ENCODE measurements around the gene PYGO1.
A peak's percentile ranks its signal among the peaks of the same experiment; 100 is the strongest.

Gene PYGO1, protein sequence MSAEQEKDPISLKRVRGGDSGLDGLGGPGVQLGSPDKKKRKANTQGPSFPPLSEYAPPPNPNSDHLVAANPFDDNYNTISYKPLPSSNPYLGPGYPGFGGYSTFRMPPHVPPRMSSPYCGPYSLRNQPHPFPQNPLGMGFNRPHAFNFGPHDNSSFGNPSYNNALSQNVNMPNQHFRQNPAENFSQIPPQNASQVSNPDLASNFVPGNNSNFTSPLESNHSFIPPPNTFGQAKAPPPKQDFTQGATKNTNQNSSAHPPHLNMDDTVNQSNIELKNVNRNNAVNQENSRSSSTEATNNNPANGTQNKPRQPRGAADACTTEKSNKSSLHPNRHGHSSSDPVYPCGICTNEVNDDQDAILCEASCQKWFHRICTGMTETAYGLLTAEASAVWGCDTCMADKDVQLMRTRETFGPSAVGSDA

DNA sequence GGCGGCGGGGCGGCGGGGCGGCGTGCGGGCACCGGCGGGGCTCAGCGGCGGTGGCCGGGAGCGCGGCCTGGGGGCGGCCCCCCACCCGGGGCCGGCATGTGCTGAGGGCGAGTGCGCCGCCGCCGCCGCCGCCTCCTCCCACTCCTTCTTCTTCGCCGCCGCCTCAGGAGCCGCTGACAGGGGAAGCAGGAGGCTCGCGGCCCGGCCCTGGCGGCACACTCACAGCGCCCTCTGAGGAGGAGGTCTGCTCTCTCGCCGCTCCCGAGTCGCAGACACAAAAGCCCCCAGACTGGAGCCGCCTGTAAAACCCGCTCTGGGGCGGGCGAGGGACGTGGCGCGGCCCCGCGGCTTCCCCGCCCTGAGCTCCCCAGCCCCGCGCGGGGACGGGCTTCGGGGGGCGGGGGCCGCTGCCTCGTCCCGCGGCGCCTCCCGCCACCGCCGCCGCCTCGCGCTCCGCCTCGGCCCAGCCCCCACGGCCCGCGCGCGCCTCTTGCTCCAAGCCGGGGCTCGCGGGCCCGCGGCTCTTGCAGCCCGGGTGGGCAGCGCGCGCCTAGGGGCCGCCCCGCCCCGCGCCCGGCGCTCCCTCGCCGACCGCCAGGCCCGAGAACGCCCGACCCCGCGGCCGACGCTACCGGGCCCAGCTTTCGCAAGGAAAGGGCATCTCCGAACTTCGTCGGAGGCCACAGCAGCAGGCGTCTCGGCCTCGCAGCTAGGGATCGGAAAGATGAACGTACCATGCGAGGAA, at the start of gene PYGO1:
PYGO1 (minus strand) TSS at position 276 of the 745 bp plus-strand sequence. CDS start 462 bp downstream, outside the sequence.
- H3K4me1 Mint-ChIP-seq: no peaks in the 10 kb centered on the region
- DNase-seq (peak; percentile 4), ATAC-seq (replicated peaks) (peak; percentile 78 to 84)
- no peak within 1 kb of the TSS for H3K27ac Mint-ChIP-seq
- peaks cover 0 to 3% of the 10 kb centered on the region in 2 donors for H3K9me3 Mint-ChIP-seq
- peaks cover 35% of the 10 kb centered on the region in 2 donors for H3K27me3 Mint-ChIP-seq
- peak within 1 kb of the TSS; percentile 62 to 79 for H3K4me3 Mint-ChIP-seq
- H3K36me3 Mint-ChIP-seq: no peaks in the 10 kb centered on the region

DNA sequence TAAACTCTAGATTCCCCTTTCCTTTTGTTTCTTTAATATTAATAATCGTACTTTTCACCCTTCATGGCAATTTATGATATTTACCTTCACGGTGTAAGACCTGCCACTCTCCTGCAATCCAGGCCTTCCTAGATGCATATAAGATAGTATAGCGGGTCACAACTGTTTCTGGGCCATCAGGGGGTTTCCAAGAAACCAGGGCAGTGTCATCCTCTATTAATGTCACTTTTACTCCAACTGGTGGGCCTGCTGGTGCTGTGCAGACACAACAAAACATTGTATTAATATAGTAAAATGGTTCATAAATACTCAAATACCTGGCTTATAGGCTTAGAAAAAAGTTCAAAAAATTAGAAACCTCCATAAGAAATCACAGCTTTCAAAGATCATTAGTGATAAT, 48.9 kb upstream of the PYGO1 start:
- ATAC-seq (replicated peaks): no peak

DNA sequence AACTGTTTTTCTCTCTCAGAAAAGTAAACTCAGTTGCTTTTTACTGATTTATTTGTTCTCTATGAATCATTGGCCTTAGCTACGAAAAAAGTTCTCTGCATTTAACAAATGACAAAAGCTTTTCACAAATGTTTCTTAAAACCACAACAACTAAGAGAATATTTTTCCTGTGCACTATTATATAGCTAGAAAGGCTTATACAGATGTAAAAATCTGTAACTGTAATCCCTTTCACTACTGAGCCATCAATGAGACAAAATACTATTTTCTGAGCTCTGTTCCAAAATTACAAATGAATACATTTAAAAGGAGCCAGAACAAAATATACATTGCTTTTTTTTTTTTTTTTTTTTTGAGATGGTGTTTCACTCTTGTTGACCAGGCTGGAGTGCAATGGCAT, 45.6 kb upstream of the PYGO1 start:
- Mint-ChIP-seq H3K36me3 (no peaks in the 10 kb centered on the region), H3K27me3 (peaks cover 0 to 10% of the 10 kb centered on the region in 2 donors), H3K9me3 (no peaks in the 10 kb centered on the region), H3K27ac (no peak overlapping the region), H3K4me1 (no peaks in the 10 kb centered on the region), H3K4me3 (no peak overlapping the region)
- DNase-seq (no peak), ATAC-seq (replicated peaks) (no peak)

More for the DNA sequence above, 48.9 kb upstream of the PYGO1 start:
- no peak for DNase-seq
- no peaks in the 10 kb centered on the region for H3K4me1 Mint-ChIP-seq
- no peak overlapping the region for H3K27ac Mint-ChIP-seq
- H3K36me3 Mint-ChIP-seq: no peaks in the 10 kb centered on the region
- no peaks in the 10 kb centered on the region for H3K9me3 Mint-ChIP-seq
- peaks cover 0 to 12% of the 10 kb centered on the region in 2 donors for H3K27me3 Mint-ChIP-seq
- H3K4me3 Mint-ChIP-seq: no peak overlapping the region

DNA sequence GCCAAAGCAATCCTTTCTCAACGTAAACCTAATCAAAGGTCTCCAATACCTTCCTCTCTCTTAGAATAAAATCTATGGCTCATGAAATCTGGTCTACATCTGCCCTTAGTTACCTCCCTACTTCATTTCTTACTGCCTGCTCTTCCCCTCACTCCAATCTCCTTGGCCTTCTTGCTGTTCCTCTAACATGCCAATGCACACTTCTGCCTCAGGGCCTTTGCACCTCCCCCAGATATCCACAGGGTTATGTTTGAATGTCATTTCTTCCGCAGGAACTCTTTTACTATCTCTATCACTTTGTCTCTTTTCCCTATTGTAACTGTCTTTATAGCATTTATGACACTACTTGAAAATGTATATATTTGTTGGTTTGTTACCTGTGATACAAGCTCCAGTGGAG, 44.3 kb upstream of the PYGO1 start:
- peaks cover 0 to 2% of the 10 kb centered on the region in 2 donors for H3K4me1 Mint-ChIP-seq

DNA sequence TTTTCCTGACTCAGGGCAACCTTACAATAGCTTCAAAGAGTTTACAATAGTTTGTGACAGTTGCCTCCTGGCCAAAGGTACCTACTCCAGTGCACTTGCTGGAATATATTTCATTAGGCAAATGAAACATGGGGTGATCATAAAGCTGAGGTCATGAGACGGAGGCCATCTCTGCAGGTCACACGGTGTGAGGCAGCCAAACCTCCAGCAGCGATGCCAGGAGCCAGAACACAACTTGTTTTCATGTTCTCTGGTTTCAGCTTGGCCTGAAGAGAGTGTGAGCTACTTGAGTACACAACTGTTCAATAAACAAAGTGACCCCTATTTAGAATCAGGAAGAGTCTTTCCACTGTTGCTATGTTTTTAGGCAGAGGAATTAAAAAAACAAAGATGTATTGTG, 42.7 kb upstream of the PYGO1 start:
- DNase-seq: no peak
- no peak for ATAC-seq (replicated peaks)
- Mint-ChIP-seq H3K4me3 (no peak overlapping the region), H3K27ac (no peak overlapping the region), H3K36me3 (no peaks in the 10 kb centered on the region), H3K27me3 (peaks cover 0 to 10% of the 10 kb centered on the region in 2 donors), H3K4me1 (peaks cover 0 to 2% of the 10 kb centered on the region in 2 donors), H3K9me3 (no peaks in the 10 kb centered on the region)

More for the DNA sequence above, 44.3 kb upstream of the PYGO1 start:
- Mint-ChIP-seq H3K36me3 (no peaks in the 10 kb centered on the region), H3K27ac (no peak overlapping the region), H3K9me3 (no peaks in the 10 kb centered on the region), H3K4me3 (no peak overlapping the region), H3K27me3 (peaks cover 0 to 10% of the 10 kb centered on the region in 2 donors)
- ATAC-seq (replicated peaks) (no peak), DNase-seq (no peak)

DNA sequence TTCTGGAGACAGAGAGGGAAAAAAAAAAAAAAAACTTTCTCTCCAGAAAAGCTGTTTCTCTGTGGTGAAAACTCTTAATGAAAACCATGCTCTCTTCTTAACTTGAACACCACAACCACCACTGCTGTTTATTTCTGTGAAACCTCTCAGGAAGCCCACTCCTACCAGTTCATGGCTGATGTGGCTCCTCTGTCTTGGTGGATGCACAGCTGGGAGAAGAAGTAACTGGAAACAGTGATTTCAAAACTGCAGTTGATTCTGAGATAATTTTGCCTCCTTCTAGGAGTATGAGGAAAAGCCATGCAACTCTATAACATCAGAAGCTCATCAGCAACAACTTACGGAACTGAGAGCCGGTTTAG, 40.2 kb upstream of the PYGO1 start:
- ATAC-seq (replicated peaks) (no peak), DNase-seq (no peak)
- Mint-ChIP-seq H3K27me3 (peaks cover 0 to 7% of the 10 kb centered on the region in 2 donors), H3K9me3 (no peaks in the 10 kb centered on the region), H3K4me3 (no peak overlapping the region), H3K4me1 (peaks cover 0 to 2% of the 10 kb centered on the region in 2 donors), H3K27ac (no peak overlapping the region), H3K36me3 (no peaks in the 10 kb centered on the region)

DNA sequence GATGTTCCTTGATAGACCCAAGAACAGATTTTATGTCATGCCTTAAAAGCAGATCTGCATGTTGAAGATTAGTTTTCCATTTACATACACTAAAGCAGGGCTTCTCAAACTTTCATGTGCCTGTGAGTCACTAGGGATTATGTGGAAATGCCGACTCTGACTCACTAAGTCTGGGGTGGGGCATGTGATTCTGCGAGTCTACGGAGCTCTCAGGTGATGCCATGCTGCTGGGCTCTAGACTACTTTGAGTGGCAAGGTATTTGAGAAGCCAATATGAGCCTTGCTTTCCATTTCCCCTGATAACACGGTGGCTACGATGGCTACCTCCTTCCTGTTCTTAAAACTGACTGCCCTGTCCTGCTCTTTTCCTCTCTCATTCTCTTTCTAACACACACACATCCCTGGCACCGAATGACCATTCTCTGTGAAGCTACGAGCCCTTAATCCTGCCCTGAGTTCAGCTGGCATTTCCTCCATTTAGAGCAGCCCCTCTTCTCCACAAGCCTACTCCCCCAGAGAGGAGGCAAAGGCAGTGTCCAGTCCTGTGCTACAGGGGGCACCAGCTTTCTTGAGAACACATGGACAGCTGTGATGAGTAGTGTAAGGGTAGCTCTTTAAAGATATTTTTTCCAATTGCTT, 39.7 kb upstream of the PYGO1 start:
- Mint-ChIP-seq H3K36me3 (no peaks in the 10 kb centered on the region), H3K27me3 (peaks cover 0 to 7% of the 10 kb centered on the region in 2 donors), H3K4me1 (peaks cover 0 to 2% of the 10 kb centered on the region in 2 donors), H3K27ac (no peak overlapping the region), H3K4me3 (no peak overlapping the region), H3K9me3 (no peaks in the 10 kb centered on the region)
- ATAC-seq (replicated peaks) (peak in 1 of 2 donors; percentile 33), DNase-seq (no peak)

DNA sequence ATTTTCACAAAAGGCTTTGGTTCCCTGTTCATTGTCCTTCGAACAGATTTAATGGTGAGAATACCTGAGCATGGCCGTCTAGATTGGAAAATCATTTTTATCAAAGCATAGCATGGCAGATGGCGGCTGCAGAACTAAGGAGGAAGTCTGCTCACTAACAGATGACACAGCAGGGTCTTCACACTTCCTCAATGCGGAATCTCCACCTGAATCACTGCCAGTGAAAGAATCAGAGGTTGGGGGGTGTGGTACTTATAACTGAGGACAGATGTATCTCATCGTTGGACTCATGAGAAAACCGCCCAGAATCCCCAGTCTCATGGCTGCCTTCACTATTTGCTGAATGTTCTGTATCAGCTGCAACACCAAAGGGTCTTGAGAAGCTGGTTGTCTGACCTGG, 31.6 kb upstream of the PYGO1 start:
- peaks cover 2 to 4% of the 10 kb centered on the region in 2 donors for H3K27me3 Mint-ChIP-seq
- H3K36me3 Mint-ChIP-seq: no peaks in the 10 kb centered on the region
- DNase-seq (no peak), ATAC-seq (replicated peaks) (no peak)
- H3K4me3 Mint-ChIP-seq: no peak overlapping the region
- H3K4me1 Mint-ChIP-seq: no peaks in the 10 kb centered on the region
- H3K9me3 Mint-ChIP-seq: no peaks in the 10 kb centered on the region
- H3K27ac Mint-ChIP-seq: no peak overlapping the region

DNA sequence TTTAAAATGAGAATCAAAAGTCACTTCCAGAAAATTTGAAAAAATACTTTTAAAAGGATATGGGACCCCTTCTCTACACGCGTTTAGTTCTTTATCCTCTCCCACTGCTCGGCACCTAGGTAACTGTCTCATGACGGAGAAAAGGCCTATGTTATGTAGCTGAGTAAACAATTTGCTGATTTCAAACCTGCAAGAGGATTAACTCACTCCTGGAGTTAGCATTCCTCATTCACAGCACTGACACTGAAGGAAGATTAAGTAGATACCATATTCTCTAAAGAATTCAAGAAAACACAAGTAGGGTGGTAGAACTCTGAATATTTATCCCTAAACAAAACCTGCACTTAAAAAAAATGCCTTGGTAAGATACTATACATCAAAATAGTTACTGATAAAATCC, 30.2 kb upstream of the PYGO1 start:
- Mint-ChIP-seq H3K9me3 (no peaks in the 10 kb centered on the region), H3K4me1 (no peaks in the 10 kb centered on the region), H3K36me3 (no peaks in the 10 kb centered on the region), H3K27me3 (peaks cover 12 to 14% of the 10 kb centered on the region in 2 donors), H3K27ac (no peak overlapping the region), H3K4me3 (no peak overlapping the region)
- DNase-seq (no peak), ATAC-seq (replicated peaks) (no peak)

DNA sequence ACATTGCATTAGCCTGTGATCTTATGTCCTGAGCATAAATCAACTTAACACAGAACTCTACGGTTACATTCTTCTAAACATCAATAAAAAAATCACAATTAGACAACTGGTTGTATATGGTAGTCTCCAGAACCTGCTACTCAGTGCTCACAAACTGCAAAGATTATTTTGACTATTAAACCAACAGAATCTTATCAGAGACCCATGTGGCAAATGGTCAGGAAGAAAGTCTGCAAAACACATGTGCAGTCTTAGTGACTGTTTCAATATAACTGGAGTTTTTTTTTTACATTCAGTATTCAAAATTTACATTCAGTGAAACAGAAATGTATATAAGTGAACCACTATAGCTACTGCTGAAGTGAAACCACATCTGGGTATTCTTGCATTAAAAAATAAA, 27.3 kb upstream of the PYGO1 start:
- Mint-ChIP-seq H3K27ac (no peak overlapping the region), H3K27me3 (peaks cover 21 to 27% of the 10 kb centered on the region in 2 donors)
- no peak for DNase-seq

DNA sequence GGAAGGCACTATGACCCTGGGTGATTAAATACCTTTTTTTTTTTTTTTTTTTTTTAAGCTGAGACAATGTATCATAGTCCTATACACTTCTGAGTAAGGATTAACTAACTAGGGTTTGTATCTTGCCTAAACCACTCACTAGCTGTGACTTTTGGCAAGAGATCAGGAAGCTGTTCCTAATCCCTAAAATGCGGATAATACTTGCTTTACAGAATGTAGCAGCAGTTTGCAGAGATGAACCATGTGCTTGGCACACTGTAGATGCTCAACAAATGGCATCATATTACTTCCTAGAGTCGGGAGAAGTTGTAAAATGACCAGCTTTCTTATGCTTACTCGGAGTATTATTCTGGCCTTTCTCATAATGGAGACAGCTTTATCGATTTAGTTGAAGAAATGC, 25.6 kb upstream of the PYGO1 start:
- H3K27me3 Mint-ChIP-seq: peaks cover 22 to 35% of the 10 kb centered on the region in 2 donors
- H3K4me3 Mint-ChIP-seq: no peak overlapping the region
- no peak for ATAC-seq (replicated peaks)
- H3K9me3 Mint-ChIP-seq: no peaks in the 10 kb centered on the region
- no peak for DNase-seq
- no peaks in the 10 kb centered on the region for H3K36me3 Mint-ChIP-seq
- H3K4me1 Mint-ChIP-seq: no peaks in the 10 kb centered on the region
- H3K27ac Mint-ChIP-seq: no peak overlapping the region

More for the DNA sequence above, 27.3 kb upstream of the PYGO1 start:
- H3K4me1 Mint-ChIP-seq: no peaks in the 10 kb centered on the region
- H3K36me3 Mint-ChIP-seq: no peaks in the 10 kb centered on the region
- ATAC-seq (replicated peaks): no peak
- no peaks in the 10 kb centered on the region for H3K9me3 Mint-ChIP-seq
- H3K4me3 Mint-ChIP-seq: no peak overlapping the region

DNA sequence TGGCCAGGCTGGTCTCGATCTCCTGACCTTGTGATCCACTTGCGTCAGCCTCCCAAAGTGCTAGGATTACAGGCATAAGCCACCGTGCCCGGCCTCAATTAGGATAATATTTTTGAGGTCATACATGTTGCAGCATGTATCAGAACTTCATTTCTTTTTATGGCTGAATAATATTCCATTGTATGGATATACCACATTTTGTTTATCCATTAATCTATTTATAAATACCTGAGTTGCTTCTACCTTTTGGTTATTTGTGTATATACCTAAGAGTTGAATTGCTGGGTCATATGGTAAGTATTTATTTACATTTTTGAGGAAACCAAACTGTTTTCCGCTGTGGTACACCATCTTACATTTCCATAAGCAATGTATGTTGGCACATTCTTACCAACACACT, 18.1 kb upstream of the PYGO1 start:
- peaks cover 13 to 17% of the 10 kb centered on the region in 2 donors for H3K27me3 Mint-ChIP-seq
- no peak for ATAC-seq (replicated peaks)
- H3K27ac Mint-ChIP-seq: no peak overlapping the region
- no peak for DNase-seq
- H3K36me3 Mint-ChIP-seq: no peaks in the 10 kb centered on the region
- H3K9me3 Mint-ChIP-seq: peaks cover 9% of the 10 kb centered on the region in 2 donors
- H3K4me1 Mint-ChIP-seq: no peaks in the 10 kb centered on the region
- H3K4me3 Mint-ChIP-seq: no peak overlapping the region

DNA sequence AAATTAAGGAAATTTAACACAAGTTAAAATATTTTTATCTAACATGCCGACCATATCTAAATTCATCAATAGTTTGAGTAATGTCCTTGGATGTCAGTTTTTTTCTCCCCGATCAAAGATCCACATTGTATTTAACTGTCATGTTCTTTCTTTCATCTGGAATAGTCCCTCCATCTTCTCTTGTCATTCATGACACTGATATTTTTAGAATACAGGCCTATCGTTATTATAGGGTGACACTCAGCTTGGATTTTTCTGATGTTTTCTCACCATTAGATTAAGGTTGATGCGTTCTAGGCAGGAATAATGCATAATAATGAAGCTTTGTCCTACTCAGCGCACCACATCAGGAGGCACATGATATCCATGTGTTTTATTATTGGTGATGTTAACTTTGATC, 13.2 kb upstream of the PYGO1 start:
- Mint-ChIP-seq H3K4me3 (no peak overlapping the region), H3K27me3 (peaks cover 7 to 13% of the 10 kb centered on the region in 2 donors), H3K4me1 (no peaks in the 10 kb centered on the region)

DNA sequence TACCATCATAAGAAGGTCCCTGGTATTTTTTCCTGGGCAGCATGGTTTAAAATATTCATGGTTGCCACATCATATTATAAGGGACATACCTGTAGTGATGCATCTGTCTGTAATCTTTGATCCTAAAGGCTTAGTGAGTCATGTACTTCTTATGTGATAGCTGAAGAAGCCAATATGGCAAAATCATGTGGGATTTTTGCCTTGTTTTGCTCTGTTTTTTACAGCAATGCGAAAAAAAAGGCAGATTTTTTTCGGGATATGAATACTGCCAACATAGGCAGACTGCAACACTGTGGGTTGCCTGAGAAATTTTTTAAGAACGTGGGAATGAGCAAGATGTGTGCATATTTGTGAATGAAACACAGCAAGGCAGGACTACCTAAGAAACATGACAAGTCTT, 11.3 kb upstream of the PYGO1 start:
- DNase-seq: no peak
- H3K4me3 Mint-ChIP-seq: no peak overlapping the region
- H3K27me3 Mint-ChIP-seq: peaks cover 7 to 13% of the 10 kb centered on the region in 2 donors
- no peaks in the 10 kb centered on the region for H3K36me3 Mint-ChIP-seq
- H3K9me3 Mint-ChIP-seq: no peaks in the 10 kb centered on the region
- no peak overlapping the region for H3K27ac Mint-ChIP-seq
- ATAC-seq (replicated peaks): no peak
- no peaks in the 10 kb centered on the region for H3K4me1 Mint-ChIP-seq

More for the DNA sequence above, 13.2 kb upstream of the PYGO1 start:
- ATAC-seq (replicated peaks) (no peak), DNase-seq (no peak)
- Mint-ChIP-seq H3K27ac (no peak overlapping the region), H3K9me3 (peaks cover 4% of the 10 kb centered on the region in 2 donors), H3K36me3 (no peaks in the 10 kb centered on the region)
